ENCODE results near the gene LRP2BP.

Gene LRP2BP

GRCh38 chr4:185381288-185382196, 14.2 kb downstream of the LRP2BP start:
- H3K9me3 ChIP-seq = no peaks in the 10 kb centered on the region; the same call in 1 of the 2 replicates
- H3K4me3 ChIP-seq (ENCODE audit: low read depth, low read length) = no peak overlapping the region
- no peaks in the 10 kb centered on the region for H3K36me3 ChIP-seq
- no peak for TF ChIP-seq CTCF (IDR thresholded peaks at IDR 0.05; ENCODE audit: low read depth, low read length)
- H3K27me3 ChIP-seq = no peaks in the 10 kb centered on the region
- no peaks in the 10 kb centered on the region for H3K4me1 ChIP-seq
- no peak for DNase-seq

GRCh38 chr4:185380320-185380719, 15.4 kb downstream of the LRP2BP start:
- H3K36me3 ChIP-seq = no peaks in the 10 kb centered on the region
- H3K4me1 ChIP-seq = no peaks in the 10 kb centered on the region
- H3K9me3 ChIP-seq = no peaks in the 10 kb centered on the region; the same call in 1 of the 2 replicates
- no peak for TF ChIP-seq CTCF (IDR thresholded peaks at IDR 0.05; ENCODE audit: low read depth, low read length)
- H3K27me3 ChIP-seq = no peaks in the 10 kb centered on the region
- no peak overlapping the region for H3K4me3 ChIP-seq (ENCODE audit: low read depth, low read length)
- DNase-seq = no peak

GRCh38 chr4:185379326-185380295, 16.1 kb downstream of the LRP2BP start:
- no peak for TF ChIP-seq CTCF (IDR thresholded peaks at IDR 0.05; ENCODE audit: low read depth, low read length)
- Histone ChIP-seq H3K9me3 (no peaks in the 10 kb centered on the region; the same call in 1 of the 2 replicates), H3K36me3 (no peaks in the 10 kb centered on the region), H3K4me3 (ENCODE audit: low read depth, low read length) (no peak overlapping the region), H3K4me1 (no peaks in the 10 kb centered on the region), H3K27me3 (no peaks in the 10 kb centered on the region)
- no peak for DNase-seq

GRCh38 chr4:185378264-185378663, 17.5 kb downstream of the LRP2BP start:
- no peak for DNase-seq
- no peak for TF ChIP-seq CTCF (IDR thresholded peaks at IDR 0.05; ENCODE audit: low read depth, low read length)
- no peak overlapping the region for H3K4me3 ChIP-seq (ENCODE audit: low read depth, low read length)
- no peaks in the 10 kb centered on the region for H3K27me3 ChIP-seq
- H3K36me3 ChIP-seq = no peaks in the 10 kb centered on the region
- no peaks in the 10 kb centered on the region; the same call in 1 of the 2 replicates for H3K4me1 ChIP-seq
- H3K9me3 ChIP-seq = no peaks in the 10 kb centered on the region; the same call in 1 of the 2 replicates

DNA sequence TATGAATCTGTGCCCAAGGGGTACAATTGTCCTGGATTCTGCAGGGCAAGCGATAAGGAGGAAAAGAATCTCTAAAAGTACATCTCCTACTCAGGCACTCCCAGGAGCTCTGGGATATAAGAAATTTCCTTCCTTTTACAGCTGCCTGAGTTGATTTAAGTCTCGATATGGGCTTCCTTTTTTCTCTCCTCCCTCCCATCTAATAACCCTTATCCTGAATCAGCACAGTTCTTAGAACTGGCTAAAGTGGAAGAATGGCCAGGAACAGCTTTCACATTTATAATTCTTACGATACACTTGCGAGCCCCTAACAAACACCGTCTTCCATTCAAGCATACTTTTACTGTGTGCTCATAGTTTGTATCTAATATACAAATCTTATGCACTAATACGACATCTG, 21.2 kb downstream of the LRP2BP start:
- Histone ChIP-seq H3K36me3 (no peaks in the 10 kb centered on the region), H3K4me1 (no peaks in the 10 kb centered on the region; the same call in 1 of the 2 replicates), H3K4me3 (ENCODE audit: low read depth, low read length) (no peak overlapping the region), H3K9me3 (no peaks in the 10 kb centered on the region), H3K27me3 (no peaks in the 10 kb centered on the region)
- no peak for DNase-seq
- TF ChIP-seq CTCF (IDR thresholded peaks at IDR 0.05; ENCODE audit: low read depth, low read length) = no peak

Measured in BE2C (cell line).